HG03280 (cell line): ENCODE data around the gene ANKRD44.

Experiments used
- ATAC-seq: cut with Tn5 transposase; IDR thresholded peaks from one replicate; pipeline ENCODE4 v1.9.1; 2021; ENCODE audit warnings: mild to moderate bottlenecking, moderate library complexity; ENCODE audit not compliant: unreplicated experiment

The ANKRD44 gene

DNA sequence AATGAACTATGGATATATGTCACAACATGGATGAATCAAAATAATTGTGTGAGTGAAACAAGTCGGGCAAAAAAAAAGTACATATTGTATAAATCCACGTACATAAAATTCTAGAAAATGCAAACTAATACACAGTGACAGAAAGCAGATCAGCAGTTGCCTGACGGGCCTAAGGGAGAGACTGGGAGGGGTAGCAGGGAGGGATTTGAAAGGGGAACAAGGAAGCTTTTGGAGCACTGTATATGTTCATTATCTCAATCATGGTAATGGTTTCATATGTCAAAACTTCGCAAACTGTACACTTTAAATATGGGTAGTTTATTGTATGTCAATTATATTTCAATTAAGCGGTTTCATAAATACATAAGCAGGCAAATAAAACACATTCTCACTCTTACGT is 153.8 kb downstream of the ANKRD44 start:
- ATAC-seq = no peak

DNA sequence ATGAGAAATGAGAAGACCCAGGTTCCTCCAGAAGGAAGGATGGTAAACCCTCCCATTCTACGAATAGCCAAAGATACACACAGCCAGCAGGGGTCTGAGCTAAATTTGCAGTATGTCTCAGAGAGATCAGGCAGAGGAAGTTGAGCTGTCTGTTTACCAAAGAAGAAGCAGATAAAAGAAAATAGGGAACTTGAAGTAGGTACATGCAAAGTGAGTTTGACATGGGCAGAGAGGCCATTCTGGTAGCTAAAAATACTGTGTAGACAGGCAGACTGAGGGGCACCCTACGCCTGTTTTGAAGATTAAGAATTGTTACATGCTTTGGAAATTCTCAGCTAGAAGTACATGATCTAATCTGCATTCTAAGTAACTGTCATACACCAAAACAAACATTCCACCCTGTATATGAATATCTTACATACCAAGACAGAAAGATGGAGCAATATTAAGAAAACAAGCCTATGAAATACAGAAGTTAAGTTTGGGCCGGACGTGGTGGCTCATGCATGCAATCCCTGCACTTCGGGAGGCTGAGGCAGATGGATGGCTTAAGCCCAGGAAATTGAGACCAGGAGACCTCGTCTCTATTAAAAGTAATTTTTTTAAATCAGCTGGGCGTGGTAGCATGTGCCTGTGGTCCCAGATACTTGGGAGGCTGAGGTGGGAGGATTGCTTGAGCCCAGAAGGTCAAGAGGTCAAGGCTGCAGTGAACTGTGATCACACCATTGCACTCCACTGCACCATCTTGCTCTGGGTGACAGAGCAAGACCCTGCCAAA is 157.9 kb downstream of the ANKRD44 start:
- peak; percentile 80 for ATAC-seq

DNA sequence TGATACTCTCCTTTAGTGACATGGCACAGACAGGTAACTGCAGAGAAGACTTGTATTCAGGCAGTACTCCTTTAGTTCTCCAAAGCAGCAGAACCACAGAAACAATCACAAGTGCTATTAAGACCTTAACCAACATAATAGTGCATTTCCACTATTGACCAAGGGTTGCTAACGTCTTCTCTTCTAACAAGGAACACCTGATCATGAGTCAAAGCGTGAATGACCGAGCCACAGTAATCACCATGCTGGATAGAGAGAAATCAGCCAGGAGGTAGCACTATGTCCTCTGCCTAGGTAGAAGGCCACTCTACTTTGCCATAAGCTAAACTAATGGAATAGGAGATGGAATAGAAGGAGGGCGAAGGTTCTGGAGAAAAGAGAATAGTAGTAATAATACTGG is 161.0 kb downstream of the ANKRD44 start:
- ATAC-seq = no peak

DNA sequence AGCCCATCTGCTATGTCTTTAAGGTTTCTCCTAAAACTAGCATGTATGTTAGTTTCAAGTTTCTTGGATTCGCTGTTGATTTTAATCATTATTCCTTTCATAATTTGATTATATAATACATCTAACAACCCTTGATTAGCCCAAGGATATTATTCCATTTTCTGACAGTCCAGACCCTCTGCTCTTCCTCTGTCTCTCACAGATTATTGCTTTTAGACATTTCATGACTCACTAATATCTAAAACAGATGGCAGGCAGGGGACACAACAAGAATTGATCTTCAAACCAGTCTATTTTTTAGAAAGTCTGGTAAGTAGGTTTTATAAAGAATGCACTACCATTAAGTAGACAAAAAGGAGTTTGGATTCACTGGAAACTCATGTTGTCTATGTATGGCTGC is 162.2 kb downstream of the ANKRD44 start:
- no peak for ATAC-seq

DNA sequence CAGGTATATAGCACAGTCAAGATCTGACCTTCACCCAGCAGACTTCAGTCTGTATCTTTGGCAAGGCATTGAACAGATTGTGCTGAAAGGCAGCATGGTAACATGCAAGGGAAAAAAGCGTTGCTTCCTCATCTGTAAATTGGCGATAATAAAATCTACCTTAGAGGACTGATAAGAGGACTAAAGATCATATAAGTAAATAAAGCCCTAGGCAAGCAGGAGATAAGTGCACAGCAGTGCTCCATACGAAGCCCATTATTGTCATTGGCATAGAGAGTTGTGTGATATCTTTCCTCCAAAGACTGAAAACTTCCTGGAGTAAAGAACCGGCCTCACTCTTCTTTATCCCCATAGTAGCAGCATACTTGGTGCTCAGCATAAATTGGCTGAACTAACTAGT is 162.6 kb downstream of the ANKRD44 start:
- ATAC-seq = no peak

DNA sequence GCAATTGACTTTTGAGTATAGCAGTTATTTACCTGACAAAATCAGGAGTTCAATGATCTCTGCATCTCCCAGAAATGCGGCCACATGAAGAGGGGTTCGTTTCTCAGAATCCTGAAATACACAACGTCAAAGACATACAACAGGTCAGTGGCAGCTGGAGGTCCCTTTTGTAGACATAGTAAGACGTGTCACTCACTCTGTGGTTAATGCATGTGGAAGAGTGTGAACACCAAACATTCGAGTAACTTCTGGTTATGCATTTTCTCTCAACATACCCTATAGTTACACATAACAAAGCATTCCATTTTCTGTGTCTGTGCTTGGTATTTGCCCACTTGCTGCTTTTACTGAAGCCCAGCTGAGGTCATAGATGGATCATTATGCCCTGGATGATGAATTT is 163.6 kb downstream of the ANKRD44 start:
- ATAC-seq = no peak

DNA sequence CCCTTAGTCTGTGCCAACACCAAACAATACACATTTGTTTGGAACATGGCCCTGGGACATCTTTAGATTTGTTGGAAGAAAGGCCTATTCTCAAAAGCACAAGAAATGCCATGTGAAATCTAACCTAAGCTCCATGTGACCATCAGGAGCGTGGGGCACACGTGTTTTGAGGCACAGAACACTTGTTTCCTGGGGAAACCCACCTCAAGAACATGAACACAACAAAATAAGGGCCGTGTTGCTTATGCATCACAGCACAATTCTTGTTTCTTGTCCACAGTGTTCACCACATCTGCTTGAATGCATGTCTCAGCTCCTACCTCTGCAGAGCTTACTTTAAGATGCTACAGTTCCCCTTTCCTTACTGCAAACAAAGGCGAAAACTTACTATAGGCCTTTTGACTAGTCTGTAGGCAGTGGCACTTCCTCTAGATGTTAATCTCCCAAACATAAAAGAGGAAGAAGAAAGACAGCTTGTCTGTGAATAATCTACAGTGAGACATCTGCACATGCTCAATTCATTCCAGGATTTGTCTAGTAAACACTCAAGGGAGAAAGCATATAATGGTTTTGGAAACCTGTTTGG is 165.0 kb downstream of the ANKRD44 start:
- peak; percentile 86 for ATAC-seq

DNA sequence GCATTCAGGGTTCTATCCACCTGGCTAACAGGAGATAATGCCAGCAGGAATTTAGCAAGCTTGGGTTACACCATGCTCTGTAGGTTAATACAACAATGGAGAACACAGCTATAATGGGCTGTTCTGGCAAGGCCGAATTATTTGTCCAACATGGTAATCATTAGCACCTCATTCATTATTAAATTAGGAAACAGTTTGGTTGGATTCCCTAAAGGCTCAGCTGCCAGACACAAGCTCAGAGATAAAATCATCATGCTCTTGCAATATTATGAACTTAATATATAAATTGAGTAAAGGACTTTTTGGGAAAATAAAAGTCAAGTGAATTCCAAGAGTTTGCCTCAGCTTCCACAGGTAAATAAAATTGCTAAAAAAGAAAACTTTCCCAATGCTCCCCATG is 166.4 kb downstream of the ANKRD44 start:
- no peak for ATAC-seq

DNA sequence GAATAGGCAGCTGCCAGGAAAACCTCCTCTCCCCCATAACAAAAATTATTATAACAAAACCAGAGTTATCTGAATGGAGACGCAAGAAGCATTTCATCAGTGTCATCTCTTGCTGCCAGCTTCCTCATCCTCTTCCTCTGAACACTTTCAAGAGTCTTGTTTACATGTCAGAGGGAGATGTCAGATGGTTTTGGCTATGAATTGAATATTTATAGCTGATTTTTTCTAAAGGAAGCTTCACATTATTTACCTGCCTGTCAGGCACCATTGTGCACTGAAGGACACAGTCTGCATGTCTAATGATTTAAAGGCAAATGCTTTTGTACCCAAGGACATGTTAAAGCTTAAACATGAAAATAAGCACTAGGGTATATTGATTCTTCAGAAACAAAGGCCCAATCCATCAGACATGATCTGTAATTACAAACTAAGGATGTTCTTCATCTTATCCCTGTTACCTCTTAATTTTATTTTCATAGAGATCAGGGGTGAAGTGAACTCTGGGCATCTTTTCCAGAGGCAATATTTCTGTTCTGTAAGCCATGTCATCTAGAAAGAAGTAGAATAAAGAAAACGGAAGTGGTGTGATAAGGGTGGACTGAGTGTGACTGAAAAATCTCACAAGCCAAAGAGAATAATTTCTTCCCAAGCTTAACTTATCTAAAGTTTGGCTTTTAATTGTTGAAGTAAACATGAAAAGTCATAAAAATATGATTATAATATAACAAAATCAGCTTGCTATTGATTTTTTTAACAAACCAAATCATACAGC is 168.7 kb downstream of the ANKRD44 start:
- ATAC-seq = no peak

DNA sequence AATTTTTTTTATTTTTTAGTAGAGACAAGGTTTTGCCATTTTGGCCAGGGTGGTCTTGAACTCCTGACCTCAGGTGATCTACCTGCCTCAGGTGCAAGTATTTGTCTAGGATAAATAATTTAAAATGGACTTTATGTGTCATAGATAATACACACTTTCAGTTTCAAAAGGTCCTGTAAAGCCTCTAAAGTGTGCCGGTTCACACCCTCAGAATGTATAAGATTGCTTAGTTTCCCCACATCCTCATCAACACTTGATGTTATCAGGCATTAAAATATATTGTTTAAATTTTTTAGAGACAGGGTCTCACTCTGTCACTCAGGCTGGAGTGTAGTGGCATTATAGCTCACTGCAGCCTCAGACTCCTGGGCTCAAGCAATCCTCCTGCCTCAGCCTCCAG is 170.5 kb downstream of the ANKRD44 start:
- no peak for ATAC-seq

DNA sequence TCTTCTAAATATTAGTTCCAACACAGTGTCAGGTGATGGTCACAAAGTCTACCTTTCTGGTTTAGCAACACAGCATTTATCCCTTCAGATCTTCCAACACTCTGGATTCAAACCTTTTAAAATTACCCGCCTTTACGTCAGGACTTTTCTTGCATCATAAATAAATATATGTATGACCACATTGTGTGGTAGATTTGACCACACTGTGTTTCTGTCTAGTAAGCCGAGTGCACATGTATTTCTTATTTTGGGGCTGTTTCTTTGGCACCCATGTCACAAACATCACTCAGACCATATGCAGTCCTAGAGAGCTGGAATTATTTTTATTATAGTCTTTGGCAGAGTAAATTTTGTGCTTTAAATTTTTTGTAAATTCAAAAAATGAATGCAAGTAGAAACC is 172.1 kb downstream of the ANKRD44 start:
- peak; percentile 46 for ATAC-seq

DNA sequence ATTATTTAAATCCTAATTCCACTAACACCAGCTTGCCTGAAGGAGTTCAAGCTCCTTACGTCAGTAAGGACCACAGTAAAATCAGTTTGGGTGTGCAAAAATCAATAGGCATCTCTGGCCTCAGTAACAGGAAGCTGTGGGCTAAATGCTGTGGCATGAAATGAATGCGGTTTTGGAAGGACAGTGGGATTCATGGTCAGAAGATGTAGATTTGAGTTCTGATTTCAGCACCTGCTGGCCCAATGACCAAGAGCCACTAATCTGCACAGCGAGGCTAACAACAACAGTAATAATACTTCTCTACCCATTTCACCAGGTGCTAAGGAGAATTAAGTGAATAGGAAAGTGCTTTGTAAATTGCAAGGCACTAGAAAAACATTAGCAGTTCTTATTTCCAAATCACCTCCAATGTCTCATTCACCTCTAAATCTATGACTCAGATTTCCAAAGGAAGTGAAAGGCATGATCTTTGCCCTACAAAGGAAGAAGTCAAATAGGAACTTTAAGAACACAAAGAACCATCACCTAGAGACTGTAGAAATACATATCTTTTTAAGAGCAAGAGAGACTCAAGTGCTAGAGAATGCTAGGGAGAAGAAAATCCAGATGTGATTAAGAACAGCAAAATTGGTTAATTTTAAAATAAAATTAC is 172.6 kb downstream of the ANKRD44 start:
- ATAC-seq = no peak

DNA sequence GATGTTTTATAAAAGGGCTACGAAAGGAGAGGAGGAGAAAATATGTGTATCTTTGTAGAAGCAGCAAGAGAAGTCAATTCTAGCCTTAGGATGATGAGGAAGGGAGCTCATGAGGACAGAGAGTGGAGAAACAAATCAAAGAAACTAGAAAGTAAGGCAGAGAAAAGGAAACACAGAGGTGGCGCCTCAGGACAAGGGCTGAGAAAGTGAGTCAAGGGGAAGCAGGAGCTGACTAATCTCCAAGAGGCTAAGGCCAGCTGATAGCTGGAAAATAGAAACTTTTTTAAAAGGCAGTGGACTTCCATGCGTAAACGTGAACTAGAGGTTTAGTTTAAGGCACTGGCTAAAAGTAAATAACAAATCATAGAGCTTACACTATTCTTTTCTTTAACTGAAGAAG is 173.3 kb downstream of the ANKRD44 start:
- no peak for ATAC-seq

DNA sequence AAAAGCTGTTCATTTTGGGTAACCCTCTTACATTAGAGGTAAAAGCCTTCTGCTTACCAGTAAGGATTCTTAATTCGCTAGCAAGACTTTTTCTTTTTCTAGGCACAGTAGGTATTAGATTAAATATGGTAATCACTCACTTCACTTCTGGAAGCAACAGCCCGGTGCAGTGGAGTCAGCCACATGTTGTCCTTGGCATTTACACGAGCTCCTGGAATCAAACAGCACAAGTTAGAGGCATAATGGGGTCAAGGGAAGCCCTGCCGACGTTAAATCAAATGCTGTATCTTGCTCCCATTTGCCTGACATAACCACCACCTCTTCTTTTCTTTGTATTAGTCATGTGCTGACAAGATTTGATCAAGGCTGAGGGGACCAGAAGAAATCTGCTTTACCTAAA is 174.1 kb downstream of the ANKRD44 start:
- ATAC-seq = no peak

DNA sequence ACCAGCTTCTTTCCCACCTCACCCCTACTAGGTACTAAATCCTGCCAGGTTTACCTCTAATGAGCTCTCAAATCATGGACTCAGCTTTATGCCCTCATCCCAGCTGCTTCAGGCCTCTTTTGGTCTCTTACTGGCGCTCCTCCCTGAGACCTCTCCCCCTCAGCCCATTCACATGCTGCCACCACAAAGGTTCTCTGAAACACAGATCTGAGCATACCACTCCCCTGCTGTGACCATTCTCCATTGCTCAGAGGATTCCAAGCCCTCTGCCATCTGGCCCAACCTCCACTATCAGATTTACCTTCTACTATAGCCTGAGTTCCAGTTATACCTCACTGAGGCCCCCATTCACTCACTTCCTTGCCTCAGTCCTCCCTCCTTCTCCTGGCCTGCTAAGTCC is 174.8 kb downstream of the ANKRD44 start:
- no peak for ATAC-seq

DNA sequence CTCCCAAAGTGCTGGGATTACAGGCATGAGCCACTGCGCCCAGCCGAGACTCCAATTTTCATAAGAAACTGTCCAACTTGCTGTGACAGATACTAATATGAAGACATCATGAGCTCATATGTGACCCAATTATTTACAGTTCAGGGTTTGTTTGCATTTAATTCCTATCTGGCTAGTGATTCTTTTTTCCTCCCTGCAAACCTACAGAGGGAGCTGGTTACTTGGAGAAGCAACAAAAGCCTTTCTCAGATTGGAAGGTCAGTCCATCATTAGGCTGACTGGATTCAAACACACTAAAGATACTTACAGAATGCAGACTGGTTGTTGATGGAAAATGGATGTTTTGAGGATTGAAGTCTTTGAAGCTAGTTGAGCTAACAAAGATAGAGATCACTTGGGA is 176.4 kb downstream of the ANKRD44 start:
- no peak for ATAC-seq

DNA sequence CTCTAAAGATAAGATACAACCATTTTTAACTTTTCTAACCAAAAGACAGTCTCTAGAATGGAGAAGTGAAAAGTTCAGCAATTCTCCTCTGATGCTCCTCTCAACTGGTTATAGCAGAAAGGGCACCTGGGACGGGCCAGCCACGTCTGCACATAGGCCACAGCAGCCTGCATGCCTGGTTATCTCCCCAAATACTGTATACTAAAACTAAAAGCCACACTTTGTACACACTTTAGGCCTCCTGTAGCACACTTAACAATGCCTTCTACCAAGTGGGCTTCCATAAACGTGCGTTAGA is 179.1 kb downstream of the ANKRD44 start:
- ATAC-seq = peak; percentile 72

DNA sequence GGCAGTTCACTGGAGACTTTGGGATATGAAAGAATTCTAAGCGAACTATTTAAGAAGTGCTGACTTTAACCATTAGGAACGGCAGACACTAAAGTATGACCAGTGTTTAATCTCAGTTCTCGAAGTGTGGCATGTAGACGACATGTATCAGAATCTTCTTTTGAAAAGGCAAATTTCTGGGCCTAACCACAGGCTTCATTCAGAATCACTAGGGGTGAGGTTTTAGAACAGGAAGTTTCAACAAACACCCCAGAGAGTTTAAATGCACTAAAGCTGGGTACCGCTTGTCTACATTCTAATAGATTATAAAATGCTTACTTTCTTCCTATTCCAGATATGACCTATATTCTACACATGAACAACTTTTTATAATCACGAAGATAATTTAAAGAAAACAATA is 180.3 kb downstream of the ANKRD44 start:
- ATAC-seq = peak; percentile 79

DNA sequence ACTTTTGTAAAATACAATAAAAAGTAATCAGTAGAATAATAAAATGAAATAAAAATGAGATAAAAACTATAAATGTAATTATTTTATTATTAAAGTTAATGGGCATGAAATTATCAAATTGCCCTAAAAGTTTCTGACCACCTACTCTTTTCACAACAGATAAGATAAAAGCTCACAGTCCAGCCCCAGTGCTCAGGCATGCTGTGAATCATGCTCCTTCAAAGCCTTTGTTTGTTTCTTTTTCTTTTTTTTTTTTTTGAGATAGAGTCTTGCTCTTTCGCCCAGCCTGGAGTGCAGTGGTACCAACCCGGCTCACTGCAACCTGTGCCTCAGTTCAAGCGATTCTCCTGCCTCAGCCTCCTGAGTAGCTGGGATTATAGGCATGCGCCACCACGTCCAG is 181.7 kb downstream of the ANKRD44 start:
- no peak for ATAC-seq

DNA sequence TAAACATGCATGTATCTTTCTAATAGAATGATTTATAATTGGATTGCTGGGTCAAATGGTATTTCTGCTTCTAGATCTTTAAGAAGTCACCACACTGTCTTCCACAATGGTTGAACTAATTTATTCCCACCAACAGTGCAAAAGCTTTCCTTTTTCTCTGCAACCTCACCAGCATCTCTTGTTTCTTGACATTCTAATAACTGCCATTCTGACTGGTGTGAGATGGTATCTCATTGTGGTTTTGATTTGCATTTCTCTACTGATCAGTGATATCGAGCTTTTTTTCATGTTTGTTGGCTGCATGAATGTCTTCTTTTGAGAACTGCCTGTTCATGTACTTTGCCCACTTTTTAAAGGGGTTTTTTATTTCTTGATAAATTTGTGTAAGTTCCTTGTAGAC is 182.5 kb downstream of the ANKRD44 start:
- no peak for ATAC-seq

DNA sequence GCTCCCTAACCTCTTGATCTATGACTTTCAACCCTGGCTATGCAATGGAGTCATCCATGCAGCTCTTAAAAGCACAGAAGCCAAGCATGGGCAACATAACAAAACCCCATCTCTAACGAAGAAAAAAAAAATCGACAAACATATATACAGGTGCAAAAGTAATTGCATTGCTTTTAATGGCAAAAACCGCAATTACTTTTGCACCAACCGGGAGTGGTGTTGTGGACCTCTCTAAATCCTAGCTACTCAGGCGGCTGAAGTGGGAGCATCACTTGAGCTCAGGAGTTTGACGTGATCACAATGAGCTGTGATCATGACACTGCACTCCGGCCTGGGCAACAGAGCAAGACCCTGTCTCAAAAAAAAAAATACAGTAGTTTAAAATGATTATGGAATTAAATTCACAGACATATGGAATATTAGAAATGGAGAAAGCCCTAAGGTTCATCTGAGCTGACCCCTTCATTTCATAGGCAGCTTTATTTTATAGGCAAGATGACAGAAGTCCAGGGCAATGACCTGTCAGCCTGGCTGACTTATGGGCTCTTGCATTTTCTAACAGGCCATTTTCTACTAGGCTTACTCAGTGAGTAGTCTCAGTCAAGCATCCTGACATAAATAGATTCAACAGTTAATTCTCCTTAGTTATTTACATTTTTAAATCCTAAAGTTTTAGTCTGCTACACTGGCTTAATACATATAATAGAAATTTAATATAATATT is 183.8 kb downstream of the ANKRD44 start:
- ATAC-seq = no peak
